IPS-NIHi7 (cell line): ENCODE data around the gene NFXL1.
A peak's percentile ranks its signal among the peaks of the same experiment; 100 is the strongest.

Experiments used
- DNase-seq: peaks from one replicate; pipeline ENCODE4 v3.0.0; 2012; ENCODE audit warnings: mixed read lengths; ENCODE audit errors: extremely low spot score

The NFXL1 gene

DNA sequence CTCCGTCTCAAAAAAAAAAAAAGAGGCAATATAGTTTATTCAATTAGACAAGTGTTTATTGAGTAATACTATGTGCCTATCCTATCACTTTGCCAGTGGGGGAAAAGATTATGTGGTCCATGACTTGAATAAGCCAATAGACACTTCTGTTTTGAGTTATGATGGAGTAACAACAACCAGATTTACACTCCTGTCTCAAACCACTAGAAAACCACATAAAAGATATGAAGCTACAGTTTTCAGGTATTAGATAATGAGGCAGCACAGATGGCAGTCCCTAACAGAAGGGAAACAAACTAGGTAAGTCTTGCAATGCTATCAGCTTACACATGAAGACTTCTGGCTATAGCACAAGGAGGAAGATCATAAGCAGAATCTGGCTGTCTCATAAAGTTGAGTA is 22.5 kb downstream of the NFXL1 start:
- no peak for DNase-seq

DNA sequence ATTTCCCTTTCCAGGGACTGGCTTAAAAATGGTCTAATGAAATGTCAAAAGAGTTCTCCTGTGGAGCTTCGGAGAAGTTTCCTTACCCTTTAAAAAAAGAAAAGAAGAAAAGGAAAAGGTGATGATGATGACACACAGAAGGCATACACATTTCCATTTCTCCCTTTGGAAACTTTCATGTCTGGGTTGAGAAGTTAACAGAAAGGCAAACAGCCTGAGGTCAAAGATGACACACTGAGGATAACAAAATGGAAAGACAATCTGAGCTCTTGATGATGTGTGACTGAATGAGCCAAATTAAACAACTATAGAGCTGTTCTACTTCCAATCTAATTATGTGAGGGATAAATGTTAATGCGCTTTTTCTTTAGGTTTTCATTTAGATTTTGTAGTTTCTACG is 32.2 kb downstream of the NFXL1 start:
- no peak for DNase-seq

DNA sequence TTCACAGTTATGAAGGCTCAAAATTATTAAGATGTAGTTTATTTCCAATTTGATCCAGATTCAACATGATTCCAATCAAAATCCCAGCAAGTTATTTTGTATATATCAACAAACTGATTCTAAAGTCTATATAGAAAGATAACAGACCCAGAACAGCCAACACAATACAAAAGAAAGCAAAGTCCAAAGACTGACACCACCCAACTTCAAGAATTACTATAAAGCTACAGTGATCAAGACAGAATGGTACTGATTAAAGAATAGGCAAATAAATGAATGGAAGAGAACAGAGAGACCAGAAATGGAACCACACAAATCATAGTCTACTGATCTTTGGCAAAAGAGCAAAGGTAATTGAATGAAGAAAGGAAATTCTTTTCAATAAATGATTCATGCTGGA is 34.9 kb downstream of the NFXL1 start:
- no peak for DNase-seq

DNA sequence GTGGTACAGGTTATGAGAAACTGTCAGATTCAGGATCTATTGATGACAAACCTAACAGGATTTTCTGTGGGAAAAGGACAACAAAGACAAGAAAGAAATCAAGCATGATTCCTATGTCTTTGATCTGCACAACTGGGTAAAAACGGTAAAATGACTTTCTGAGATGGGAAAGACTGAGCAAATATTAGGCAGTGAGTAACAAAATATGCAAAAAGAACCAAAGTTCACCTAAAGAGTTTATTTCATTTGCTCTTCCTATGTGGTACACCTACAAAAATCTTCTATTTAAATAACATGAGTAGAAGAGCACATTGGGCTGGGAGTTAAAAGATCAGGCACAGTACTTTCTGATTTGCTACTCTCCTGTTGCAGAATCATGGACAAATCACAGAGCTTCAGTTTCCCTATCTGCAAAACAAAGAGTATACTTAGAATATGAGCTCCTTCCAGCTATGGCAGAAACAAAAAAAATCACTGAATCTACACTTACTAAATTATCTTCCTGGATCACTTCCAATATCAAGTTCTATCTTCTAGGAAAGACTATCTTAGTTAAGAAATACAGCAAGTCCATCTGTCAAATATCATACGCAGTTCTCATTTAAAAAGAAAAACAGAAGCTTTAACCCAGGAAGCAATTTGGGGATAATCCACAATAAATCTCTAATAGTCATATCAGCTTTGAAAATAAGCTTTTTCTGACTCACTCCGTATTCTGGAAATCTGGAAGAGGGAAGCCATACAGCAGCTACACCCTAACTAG is 37.4 kb downstream of the NFXL1 start:
- DNase-seq: no peak

DNA sequence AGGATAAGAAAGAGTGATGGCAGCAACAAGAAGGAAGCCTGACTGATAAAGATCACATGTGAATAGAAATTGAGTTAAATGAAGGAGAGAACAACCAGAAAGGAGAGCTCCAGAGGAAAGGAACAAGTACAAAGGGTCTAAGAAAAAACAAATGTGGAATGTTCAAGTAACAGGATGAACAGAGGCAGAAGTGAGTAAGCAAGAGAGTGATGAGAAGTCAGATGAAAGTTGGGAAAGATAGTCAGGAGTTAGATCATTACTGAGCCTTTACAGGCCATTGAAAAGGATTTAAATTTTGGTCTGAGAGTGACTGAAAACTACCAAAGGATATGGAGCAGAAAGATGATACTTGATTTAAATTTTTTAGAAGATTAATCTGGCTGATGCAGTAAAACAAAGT is 38.1 kb downstream of the NFXL1 start:
- no peak for DNase-seq

DNA sequence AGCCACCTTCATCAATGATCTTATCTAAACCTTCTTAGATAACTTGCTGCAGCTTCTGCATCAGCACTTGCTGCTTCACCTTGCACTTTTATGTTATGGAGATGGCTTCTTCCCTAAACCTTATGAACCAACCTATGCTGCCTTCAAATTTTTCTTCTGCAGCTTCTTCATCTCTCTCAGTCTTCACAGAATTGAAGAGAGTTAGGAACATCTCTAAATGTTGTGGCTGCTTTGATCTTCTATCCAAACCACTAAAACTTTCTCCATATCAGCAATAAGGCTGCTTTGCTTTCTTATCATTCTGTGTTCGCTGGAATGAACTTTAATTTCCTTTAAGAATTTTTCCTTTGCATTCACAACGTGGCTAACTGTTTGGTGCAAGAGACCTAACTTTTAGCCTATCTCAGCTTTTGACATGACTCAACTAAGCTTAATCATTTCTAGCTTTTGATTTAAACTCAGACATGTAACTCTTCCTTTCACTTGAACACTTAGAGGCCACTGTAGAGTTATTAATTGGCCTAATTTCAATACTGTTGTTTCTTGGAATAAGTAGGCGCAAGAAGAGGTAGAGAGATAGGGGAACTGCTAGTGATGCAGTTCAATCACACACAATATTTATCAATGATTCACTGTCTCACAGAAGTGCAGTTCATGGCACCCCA is 40.4 kb downstream of the NFXL1 start:
- no peak for DNase-seq

DNA sequence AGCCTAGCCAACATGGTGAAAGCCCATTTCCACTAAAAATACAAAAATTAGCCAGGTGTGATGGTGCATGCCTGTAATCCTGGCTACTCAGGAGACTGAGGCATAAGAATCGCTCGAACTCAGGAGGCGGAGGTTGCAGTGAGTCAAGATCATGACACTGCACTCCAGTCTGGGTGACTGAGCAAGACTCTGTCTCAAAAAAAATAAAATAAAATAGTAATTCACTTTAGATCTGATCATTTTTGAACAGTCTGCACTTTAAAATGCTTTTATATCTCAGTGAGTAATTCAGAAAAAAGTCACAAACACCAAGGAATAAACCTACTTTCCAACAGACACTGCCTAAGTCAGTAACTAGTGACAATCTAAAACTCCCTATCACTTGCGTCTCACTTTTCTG is 50.9 kb downstream of the NFXL1 start:
- no peak for DNase-seq

DNA sequence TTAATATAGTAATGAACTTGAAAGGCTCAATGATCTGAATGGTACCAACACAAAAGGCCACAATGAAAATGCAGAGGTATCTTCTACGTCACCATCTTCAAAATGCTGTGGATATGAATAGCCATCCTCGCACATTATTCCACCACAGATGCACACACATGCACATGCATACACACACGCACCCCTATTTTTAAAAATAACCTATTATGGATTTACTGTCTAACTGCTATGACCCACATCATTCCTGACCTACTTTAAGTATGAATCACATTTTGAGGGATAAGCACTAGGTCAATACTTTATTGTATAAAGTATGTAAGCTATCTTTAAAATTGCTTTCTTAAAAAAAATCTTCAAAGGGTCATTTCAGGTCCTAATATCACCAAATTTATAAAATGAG is 52.1 kb downstream of the NFXL1 start:
- no peak for DNase-seq

DNA sequence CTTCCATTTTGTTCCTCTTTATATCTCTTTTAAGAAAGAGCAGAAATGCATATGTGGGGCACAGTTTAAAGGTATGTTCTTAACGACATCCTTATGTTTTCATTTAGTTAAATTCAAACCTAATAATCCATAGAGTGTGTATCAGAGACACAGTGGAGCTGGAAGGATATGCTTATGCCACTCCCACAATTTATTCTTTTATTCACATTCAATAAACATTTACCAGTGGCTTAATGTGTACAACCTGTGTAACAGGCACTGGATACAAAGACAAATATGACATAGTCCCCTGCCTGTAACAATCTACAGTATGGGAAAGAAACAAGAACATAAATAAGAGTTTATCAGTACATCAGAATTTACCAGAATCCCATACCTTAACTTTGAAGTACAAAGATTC is 54.1 kb downstream of the NFXL1 start:
- no peak for DNase-seq

DNA sequence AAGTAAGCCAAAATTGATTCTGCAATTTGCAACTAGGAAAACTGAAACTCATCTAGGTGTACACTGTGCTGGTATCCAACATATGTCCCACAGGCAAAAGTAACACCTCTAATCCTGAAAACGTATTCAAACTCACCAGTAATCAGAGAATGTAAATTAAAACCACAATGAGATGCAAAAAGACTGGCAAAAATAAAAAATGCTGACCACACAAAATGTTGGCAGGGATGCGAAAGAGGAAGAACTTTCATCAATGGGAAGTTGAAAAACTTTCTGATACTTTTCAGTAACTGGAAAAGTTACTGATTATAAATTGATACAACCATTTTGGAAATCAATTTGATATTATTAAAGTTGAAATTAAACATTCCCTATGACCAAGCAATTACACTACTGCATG is 56.4 kb downstream of the NFXL1 start:
- DNase-seq: no peak

DNA sequence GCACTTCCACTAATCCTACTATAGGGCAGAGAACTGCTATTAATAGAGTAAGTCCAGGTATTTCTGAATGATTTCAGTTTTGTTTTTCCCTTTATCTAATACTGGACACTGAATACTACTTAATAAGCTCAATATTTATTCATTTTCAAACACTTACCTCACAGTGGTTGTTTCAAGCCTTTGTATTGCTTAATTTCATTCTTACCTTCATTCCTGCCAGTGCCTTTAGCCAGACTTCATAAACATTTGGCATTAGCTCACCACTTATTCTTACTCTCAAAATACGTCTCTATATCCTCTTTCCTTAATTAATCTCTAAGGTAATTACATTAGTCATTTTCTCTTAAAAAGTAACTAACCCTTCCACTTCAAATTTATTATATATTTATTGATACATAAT is 57.7 kb downstream of the NFXL1 start:
- DNase-seq: no peak

DNA sequence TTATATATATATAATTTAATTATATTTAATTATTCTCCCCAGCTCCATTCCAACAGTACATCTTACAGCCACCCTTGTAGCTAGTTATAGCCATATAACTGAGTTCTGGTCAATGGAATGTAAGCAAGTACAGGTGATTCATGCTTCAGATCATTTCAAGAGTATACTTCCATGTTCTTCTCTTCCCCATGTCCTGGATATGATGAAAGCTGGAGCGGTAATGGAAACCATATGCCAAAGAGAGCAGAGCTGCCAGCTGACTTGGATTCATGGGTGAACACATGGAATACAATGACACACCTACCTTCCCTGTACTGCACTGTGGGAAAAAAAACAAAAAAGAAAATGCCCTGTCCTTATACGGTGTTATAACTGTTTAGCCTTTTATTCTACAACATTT is 59.0 kb downstream of the NFXL1 start:
- DNase-seq: no peak

DNA sequence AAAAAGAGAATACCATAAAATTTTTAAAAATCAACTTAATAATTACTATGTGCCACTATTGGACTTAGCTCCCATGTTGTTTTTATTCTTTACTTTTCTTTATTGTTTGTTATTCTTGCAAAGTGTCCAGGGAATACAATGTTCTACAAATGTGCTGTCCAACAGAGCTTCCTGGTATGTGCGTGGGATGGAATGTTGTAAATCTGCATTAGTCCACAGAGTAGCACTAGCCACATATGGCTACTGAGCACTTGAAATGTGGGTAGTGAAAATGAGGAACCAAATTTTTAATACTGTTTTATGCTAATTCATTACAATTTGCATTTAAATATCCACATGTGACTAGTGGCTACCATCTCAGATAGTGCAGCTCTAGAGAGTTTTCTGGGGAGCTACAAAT is 62.2 kb downstream of the NFXL1 start:
- no peak for DNase-seq

DNA sequence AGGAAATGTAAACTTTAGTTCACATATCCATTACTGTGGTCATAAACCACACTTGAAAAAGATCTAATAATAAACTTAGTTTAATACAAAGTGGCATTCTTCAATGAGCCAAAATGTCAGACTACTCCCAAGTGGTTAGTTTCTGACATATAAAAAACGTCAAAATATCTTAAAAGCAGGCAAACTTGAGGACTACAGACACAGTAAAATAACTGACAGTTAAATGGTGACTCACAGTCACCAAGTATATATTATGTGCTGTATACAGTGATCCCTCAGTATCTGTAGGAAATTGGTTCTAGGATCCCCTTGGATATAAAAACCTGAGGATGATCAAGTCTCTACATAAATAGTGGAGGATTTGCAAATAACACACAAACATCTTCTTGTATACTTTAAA is 64.9 kb downstream of the NFXL1 start:
- DNase-seq: no peak

DNA sequence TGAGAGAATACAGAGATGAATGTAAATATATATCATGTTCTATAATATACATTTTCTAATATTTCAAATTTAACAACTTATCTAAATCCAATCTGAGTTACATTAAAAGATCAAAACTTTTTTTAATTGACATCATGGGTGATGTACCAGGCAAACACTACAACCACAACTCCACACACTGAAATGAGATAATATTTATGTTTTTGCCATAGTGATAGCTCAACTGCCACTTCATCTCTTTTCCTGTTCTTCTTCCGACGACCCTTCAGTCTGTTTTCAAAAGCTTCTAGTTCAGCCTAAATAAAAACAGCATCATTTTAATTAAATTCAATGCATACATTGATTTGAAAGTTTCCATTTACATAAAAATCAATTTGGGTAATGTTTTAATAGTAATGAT is 66.3 kb downstream of the NFXL1 start:
- no peak for DNase-seq

DNA sequence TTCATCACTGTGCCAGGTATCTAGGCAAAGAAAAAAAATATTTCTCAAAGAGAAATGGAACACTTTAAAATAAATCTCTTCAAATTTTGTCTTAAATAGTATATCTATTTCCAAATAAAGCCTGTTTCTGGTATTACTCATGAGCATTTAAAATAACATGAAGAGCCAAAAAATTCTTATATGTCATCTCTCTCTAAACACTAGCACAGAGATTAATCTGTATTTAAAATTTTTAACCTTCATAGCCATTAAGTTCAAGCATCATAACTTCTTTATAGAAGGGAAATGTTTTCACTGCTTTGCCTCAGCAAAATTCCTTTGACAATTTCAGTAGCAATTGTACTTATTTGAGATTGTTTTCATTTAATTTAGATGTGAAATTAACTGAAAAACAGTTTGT is 71.4 kb downstream of the NFXL1 start:
- DNase-seq: no peak

DNA sequence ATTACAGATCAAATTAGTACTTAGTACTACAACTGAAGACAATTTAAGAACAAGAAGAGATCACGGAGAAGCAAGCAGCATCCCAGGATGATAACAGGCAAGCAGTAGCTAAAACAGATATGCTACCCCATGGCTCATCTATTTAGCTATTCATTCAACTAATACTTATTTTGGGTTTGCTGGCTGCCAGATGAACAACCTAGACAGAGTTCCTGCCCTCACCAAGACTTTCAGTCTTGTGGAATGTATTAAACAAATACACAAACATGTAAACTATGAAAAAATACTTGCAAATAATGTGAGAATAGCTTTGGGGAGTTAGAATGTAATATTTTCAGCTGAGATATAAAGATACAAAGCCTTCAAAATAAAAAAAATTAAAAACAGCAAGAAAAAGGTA is 74.1 kb downstream of the NFXL1 start:
- no peak for DNase-seq

DNA sequence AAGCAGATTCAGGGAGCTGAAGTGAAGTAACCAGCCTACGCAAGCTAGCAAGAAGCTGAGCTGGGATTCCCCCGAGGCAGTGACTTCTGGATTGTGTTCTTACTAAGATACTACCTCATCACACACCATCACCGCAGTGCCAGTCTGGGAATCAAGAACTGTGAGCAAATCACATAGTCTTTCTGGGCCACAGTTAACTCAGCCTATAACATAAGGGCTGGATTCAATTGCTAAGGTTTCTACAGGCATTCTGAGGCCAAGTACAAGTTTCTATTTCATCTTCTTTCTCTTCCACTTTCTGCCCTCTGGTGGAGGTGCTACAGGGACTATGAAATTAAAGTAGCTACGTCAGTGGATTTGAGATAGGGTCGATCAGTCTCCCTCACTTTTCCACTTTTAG is 75.1 kb downstream of the NFXL1 start:
- DNase-seq: no peak

DNA sequence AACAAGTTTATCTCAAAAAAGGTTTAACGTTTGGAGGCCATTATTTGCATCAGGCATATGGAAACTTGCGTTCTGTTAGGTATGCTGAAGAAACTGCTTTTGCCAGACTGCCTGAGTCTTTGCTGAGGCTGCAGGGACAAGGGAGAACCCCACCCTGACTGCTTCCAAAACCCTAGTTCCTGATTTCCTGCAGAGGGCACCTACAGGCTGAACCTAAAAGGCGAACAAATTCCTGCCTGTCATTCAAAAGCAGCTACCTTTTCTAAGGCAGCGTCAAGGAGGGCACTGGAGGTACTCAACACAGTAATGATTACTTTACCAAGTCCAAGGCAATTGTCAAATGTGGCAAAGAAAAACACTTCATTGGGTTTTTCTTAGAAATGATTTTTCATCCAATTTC is 75.9 kb downstream of the NFXL1 start:
- peak; percentile 27 for DNase-seq

DNA sequence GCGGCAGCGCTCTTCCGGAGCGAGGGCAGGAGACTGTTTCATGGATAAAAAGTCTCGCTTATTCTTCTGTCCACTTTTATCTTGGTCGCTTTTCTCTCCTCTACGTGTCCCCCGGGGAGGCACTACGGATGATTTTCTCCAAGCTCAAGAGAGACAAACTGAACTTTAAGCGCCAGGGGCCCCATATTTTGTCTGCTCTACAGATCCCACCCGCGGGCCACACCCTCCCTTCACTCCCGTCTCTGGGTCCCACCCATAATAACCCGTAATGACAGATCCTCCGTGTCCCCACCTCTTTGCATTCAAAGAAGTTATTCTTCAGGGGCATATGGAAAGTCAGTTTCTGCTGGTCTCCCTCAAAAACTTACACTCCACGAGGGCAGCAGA is 76.5 kb downstream of the NFXL1 start, which contains the start of gene CORIN:
Gene CORIN (minus strand): TSS at position 160 of the 387 bp plus-strand sequence. CDS start 118 bp downstream, at position 42.
- DNase-seq: no peak

DNA sequence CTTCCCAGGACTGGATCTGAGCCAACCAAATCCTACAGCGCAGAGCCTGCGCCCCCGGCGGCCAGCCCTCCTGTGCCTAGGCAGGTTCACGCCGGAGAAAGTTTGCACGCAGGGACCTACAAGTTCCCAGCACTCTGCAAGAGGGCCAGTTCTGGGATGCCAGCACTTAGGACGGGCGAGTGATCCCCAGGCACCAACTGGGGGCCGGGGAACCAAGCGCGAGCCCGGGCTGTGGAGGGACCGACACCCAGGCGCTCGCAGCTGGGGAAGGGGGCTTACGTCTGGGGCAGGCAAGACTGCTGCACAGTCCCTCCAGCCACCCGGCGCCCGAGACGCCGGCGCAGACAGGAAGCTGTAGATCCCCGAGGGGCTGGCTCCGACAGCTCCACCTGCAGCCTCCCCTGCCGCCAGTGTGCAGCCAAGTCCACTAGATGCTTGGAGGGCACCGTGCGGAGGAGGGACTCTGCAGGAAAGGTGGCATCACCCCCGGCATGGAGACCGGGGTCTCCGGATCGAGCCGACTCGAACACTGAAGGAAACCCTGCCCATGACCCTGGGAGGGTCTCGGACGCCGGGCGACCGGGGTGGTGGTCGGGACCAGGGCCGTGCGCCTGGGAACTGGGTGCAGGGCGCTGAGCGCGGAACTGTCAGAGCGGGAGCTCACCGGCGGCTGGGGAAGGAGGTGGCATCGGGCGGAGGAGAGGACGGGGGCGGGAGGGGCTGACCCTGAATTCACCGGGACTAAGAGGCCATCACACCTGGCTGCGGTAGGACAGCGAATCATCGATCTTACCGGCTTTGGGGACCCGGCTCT is 77.1 kb downstream of the NFXL1 start:
- DNase-seq: peak; percentile 49

DNA sequence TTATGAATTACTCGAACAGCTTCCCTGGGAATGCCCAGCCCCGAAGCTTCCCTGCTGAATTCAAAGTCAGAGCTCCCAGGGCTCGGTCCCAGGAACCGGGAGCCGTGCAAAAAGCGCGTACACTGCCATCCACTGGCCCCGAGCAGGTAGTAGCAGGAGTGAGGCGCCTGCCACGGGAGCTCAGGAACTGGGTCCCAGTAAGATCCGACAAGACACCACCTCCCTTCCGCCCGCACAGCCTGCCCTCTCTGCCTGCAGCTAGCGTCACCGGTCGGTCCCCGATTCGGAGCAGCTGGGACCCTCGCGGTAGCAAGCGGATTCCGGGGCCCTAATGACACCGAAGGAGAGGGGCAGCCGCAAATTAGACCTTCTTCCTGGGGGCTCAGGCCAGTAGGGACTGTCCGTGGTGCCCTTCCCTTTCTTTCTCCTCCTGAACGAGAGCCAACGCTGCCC is 77.7 kb downstream of the NFXL1 start:
- peak; percentile 91 for DNase-seq

DNA sequence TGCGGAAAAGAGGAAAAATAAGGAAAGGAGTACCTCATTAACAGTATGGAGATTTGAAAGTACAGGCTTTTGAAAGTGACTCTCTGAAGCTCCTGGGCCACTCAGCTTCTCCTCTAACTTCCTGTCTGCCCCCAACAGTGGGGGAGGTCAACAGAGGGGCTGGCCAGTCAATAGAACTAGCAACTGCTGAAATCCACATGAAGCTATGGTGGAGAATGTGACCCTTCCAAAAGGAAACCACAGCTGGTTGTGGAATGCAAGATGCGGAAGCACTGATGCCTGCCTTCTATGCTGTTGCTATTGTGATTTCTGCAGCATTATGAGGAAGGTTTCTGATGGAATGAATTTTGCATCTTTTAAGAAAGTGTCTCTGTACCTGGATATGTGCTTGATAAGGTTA is 78.9 kb downstream of the NFXL1 start:
- no peak for DNase-seq
